SKM-1 (cell line): ENCODE measurements around the gene DHCR7.

ENCODE experiments used
- DNase-seq: peaks from one replicate; lab custom pipeline; 2025; ENCODE audit not compliant: unreplicated experiment; lab: John Stamatoyannopoulos, UW

The DHCR7 gene

GRCh38 chr11:71420455-71421241 is 27.5 kb downstream of the DHCR7 start:
- no peak for DNase-seq

DNA sequence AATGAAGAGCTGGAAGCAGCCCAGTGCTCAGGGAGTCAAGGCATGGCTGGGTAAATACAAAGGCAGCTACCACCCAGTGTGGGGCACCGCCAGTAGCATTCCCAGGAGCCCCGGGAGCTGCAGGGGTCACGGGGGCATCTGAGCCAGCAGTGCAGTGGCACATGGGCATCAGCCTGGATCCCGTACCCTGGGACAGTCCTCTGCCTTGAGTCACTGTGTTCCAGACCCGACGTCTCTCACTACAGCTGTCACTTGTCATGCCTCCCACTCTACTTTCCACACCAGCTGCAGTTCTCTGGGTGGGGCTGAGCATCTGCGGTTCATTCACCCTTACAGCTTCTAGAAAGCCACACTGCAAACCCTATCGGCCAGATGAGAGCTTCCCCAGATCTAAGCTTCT is 29.6 kb downstream of the DHCR7 start:
- DNase-seq: no peak

DNA sequence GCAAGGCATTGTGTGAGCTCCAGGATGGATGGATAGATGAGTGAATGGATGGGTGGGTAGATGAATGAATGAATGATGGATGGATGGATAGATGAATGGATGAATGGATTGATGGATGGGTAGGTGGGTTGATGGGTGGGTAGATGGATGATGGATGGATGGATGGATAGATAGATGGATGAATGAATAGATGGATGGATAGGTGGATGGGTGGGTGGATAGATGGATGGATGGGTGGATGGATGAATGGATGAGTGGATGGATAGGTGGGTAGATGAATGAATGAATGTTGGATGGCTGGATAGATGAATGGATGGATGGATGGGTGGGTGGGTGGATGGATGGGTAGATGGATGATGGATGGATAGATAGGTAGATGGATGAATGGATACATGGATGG is 33.5 kb downstream of the DHCR7 start:
- no peak for DNase-seq

GRCh38 chr11:71410363-71410966 is 37.7 kb downstream of the DHCR7 start:
- no peak for DNase-seq

DNA sequence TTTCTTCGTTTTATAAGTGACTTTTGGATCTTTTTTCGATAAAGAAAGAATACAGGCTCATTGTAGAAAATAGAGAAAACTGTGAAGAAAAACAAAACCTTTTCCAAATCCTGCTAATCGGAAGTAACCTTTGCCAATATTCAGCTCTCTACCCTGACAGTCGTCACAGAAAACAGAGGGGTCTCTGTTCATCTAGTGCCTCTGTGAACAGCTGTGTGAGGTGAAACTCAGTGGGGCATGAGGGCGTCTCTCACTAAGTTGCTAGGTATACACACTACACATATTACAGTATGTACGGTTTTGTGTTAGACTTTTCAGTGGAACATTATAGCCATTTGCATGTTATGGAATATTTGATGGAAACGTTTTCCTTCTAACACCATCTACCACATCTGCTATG is 39.4 kb downstream of the DHCR7 start:
- no peak for DNase-seq

- no peak for DNase-seq
Measured at GRCh38 chr11:71407356-71407755, 40.8 kb downstream of the DHCR7 start.

DNA sequence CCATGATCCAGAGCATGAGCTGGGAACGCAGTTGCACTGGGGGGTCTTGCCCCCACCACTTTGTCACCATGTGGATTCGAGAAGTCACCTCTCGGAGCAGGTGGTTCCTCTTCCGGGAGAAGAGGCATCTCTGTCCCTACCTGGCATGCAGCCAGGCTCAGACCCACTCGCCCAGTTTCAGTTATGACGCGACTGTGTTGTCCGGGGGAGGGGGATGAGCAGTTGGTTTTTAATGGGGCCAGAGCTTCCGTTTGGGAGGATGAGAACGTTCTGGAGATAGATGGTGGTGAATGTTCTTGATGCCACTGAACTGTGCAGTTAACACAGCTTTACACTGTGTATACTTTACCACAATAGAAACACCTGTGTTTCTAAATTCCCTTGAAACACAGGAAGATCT is 41.5 kb downstream of the DHCR7 start:
- DNase-seq: no peak

DNA sequence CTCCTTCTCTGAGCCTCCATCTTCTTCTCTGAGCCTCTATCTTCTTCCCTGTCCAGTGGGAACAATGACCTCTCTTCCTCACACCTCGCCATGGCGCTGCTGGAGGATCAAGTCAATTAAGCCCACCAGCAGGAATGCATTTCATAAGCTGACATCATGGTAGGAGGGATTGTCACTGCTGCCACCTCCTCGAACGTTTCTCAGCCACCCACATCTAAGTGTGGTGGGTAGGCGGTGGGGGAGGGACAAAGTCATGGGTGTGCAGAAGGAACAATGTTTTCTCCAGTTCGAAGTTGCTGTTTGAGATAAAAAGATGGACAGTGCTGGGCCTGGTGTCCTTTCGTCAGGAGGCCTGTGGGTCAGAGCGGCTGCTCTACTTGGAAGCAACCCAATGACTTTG is 44.0 kb downstream of the DHCR7 start:
- no peak for DNase-seq

DNA sequence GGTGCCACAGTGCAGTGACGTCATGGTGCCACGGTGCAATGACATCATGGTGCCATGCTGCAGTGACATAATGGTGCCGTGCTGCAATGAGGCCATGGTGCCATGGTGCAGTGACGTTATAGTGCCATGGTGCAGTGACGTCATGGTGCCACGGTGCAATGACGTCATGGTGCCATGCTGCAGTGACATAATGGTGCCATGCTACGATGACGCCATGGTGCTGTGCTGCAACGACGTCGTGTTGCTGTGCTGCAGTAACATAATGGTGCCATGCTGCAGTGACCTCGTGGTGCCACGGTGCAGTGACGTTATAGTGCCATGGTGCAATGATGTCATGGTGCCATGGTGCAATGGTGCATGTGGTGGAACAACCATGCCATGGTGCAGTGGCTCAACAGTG is 45.3 kb downstream of the DHCR7 start:
- DNase-seq: no peak

DNA sequence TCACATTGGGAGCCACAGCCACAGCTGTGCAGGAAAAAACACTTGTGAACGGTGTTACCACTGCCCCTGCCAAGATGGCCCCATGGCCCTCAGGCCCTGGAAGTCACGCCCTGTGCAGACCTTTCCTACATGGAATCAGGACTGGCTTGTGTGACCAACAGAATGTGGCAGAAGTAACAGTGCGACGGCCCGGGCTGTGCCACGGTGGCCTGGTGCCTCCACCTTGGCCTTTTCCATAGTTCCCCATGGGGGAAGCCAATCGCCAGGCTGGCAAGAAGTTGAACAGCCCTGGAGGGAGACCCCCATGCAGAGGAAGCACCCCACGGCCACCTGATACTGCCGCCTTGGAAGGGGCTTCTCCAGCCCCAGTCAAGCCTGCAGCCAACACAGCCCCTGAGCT is 48.0 kb downstream of the DHCR7 start:
- DNase-seq: no peak

GRCh38 chr11:71399341-71399740 is 48.9 kb downstream of the DHCR7 start:
- no peak for DNase-seq

GRCh38 chr11:71397961-71398360 is 50.2 kb downstream of the DHCR7 start:
- no peak for DNase-seq

DNA sequence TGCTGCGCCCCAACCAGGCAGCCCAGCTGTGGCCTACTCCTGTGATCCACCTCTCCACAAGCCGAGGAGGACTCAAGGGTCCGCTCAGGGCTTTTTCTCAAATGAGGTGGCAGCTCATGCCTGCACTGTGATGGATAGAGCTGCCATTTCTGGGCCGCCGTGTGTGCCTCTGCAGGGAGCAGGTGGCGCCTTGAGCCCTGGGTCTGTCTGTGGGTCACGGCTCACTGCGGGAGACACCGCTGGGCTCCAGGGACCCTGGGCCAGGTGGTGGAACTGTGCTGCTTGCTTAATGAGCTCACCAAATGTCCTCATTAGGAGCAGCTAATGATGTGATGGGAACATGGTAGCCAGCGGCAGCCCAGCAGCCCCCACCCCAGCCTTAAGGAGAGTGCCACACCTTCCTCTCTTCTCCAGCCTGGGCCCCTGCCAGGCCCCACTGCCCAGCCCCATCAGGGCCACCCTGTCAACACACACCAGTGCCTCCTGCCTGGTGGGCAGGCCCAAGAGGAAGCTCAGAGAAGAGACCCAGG is 50.8 kb downstream of the DHCR7 start:
- no peak for DNase-seq

DNA sequence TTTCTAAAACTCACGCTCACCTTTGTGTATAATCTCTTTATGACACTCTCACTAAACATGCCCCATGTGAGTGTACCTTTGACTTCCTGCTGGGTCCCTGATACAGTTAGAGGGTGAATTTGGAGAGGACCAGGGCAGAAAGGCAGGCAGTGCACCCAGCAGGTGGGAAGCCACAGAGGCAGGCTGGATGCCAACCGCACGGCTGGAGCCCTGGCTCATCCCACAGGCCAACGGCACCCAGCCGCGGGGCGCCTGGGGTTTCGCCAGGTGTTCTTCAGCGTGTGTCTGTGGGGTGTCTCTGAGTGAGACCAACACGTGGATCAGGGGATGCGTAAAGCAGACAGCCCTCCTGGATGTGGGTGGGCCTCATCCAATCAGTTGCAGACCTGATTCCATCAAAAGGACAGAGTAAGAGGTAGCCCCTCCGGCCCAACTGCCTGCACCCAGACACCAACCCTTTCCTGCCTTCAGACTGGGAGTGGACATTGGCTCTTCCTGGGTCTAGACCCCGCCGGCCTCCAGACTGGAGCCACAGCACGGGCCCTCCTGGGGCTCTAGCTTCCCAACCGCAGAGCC is 51.6 kb downstream of the DHCR7 start:
- DNase-seq: no peak

DNA sequence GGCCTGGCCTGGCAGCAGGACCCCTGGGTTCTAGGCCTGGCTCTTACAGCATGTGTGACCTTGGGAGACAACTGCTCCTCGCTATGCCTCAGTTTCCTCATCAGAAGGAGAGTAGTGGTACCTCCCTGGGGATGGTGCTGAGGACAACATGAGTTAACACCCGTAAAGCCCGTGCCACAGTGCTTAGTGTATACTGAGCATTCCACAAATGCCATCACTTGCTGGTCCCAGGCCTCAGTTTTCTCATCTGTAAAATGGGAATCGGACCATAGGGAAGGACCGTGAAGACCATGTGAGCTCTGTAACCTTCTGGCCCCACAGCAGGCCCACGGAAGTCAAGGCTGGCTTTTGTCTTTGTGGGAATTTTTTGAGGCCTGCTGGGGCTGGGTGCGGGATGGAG is 52.4 kb downstream of the DHCR7 start:
- DNase-seq: no peak

DNA sequence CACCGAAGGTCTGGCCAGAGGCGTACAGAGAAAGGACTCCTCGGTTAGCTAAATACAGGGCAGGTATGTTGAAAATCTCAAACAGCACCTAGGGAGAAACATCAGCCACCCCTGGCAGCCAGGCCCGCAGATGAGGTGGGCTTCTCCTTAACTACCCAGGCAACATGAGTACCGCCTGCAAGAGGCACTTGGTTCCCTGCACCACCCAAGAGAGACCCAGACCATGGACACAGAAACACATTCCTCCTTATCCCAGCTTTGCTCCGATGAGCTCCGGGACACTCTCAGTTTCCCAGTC is 53.0 kb downstream of the DHCR7 start:
- DNase-seq: no peak

DNA sequence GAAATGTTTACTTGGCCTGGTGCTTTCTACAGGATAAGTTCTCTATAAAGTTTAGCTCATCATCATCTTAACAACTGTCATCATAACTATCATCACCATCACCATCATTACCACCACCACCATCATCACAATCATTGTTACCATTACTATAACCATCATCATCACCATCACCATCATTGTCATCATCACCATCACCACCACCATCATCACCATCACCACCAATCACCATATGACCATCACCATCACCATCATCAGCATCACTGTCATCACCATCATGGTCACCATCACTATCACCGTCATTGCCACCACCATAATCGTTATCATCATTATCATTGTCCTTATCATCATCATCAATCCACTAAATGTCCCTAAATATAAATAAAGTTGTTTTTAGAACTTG is 54.9 kb downstream of the DHCR7 start:
- DNase-seq: no peak

GRCh38 chr11:71391796-71392195 is 56.4 kb downstream of the DHCR7 start:
- DNase-seq: no peak

GRCh38 chr11:71391352-71391751 is 56.8 kb downstream of the DHCR7 start:
- DNase-seq: no peak

GRCh38 chr11:71388637-71389235 is 59.5 kb downstream of the DHCR7 start:
- DNase-seq: no peak

DNA sequence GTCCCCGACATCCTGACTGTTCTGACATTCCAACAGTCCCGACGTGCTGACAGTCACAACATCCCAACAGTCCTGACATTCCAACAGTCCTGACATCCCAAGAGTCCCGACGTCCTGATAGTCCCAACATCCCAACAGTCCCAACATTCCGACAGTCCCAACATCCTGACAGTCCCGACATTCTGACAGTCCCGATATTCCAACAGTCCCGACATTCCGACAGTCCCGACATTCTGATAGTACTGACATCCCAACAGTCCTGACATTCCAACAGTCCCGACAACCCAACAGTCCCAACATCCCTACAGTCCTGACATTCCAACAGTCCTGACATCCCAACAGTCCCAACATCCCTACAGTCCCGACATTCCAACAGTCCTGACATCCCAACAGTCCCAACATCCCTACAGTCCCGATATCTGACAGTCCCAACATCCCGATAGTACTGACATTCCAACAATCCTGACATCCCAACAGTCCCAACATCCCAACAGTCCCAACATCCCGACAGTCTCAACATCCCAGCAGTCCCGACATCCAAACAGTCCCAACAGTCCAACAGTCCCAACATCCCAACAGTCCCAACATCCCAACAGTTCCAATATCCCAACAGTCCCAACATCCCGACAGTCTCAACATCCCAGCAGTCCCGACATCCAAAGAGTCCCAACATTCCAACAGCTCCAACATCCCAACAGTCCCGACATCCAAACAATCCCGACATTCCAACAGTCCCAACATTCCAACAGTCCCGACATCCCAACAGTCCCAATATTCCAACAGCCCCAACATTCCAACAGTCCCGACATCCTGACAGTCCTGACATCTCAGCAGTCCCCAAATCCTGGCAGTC is 60.2 kb downstream of the DHCR7 start:
- DNase-seq: no peak
